VCaP (cell line): ENCODE data around the gene TRMT10B.
A peak's percentile ranks its signal among the peaks of the same experiment; 100 is the strongest.

Experiments
- H3K27ac ChIP-seq: fragments of 450-650 bp; 2 replicates; pipeline ENCODE4 v1.5.1; 2017
- TF ChIP-seq, protein P1 (sequence below): fragments of 450-650 bp; conservative IDR thresholded peaks from 2 replicates; pipeline ENCODE4 v1.5.1; 2017; ENCODE audit warnings: mild to moderate bottlenecking, moderate library complexity

TRMT10B gene

DNA sequence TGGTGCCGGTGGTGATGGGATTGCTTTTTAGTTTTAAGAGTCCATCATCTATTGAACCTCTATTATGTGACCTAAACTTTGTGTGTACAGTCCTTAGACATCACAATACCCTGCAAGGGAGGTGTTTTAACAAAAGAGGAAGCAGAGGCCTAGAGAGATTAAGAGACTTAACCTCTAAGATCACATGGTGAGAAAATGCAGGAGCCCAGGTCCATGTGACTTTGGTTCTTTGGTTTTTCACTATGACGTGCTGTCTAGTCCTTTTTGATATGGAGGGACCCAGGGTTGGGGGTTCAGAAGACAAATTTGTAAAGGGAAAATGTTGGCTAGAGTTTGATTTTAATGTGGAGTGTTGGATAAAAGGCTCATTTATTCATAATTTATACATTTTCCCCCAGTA is 34.1 kb upstream of the TRMT10B start:
- TF ChIP-seq, protein P1, sequence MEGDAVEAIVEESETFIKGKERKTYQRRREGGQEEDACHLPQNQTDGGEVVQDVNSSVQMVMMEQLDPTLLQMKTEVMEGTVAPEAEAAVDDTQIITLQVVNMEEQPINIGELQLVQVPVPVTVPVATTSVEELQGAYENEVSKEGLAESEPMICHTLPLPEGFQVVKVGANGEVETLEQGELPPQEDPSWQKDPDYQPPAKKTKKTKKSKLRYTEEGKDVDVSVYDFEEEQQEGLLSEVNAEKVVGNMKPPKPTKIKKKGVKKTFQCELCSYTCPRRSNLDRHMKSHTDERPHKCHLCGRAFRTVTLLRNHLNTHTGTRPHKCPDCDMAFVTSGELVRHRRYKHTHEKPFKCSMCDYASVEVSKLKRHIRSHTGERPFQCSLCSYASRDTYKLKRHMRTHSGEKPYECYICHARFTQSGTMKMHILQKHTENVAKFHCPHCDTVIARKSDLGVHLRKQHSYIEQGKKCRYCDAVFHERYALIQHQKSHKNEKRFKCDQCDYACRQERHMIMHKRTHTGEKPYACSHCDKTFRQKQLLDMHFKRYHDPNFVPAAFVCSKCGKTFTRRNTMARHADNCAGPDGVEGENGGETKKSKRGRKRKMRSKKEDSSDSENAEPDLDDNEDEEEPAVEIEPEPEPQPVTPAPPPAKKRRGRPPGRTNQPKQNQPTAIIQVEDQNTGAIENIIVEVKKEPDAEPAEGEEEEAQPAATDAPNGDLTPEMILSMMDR = no peak

DNA sequence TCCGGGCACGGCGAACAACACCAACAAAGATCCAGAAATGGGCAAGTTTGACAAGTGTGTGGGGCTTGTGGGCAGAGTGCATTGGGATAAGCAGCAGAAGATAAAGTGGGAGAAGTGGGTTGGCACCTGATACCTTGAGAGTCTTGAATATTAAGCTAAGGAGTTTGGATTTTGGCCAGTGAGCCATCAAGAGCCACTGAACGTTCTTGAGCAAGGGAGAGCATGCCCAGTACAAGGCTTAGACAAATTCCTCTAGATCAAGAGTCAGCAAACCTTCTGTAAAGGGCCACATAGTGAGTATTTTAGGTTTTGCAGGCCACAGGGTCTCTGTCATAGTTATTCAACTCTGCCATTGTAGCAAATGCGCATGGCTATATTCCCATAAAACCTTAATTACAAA is 26.6 kb upstream of the TRMT10B start:
- H3K27ac ChIP-seq = no peak overlapping the region
- TF ChIP-seq, protein P1 = no peak

More for the DNA sequence above, 34.1 kb upstream of the TRMT10B start:
- no peak overlapping the region for H3K27ac ChIP-seq

DNA sequence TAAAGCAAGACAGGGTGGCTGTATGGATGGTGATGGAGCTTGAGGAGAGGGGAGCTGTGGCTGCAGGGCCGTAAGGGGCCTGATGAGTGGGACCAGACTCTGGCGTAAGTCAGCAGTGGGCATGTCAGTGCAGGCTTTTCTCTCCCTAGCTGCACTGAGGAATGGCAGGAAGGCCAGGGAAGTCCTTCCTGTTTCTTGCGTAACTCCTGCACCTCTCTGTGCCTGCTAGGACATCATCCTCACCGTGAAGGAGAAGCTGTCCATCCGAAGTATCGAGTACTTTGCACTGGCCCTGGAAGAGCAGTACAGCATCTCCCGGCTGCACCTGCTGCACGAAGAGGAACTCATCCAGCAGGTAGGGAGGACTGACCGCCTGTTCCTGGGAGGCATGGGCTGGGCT is 24.1 kb upstream of the TRMT10B start:
- TF ChIP-seq, protein P1 = no peak
- no peak overlapping the region for H3K27ac ChIP-seq

DNA sequence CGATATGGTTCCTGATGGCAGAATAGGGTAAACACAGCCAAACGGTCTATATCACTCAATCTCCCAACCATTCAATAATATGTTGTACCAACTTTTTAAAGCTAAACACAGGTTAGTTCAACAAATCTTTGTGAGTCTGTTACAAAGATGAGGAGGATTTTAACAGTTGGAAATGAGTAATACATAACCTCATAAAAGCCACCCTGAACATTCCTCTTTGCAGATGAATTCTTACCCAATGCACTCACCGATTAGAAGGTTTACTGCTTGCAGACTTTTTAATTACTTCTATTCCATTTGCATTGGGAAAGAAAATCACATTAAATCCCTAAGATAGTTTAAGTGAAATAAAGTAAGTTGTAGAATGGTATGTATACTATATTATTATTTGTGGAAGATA is 23.3 kb upstream of the TRMT10B start:
- H3K27ac ChIP-seq = no peak overlapping the region
- TF ChIP-seq, protein P1 = no peak

GRCh38 chr9:37730839-37731238 is 22.8 kb upstream of the TRMT10B start:
- TF ChIP-seq, protein P1 = no peak

GRCh38 chr9:37732086-37732741 is 21.4 kb upstream of the TRMT10B start:
- TF ChIP-seq, protein P1 = no peak
- H3K27ac ChIP-seq = peak overlapping the region; percentile 9

More at GRCh38 chr9:37730839-37731238, 22.8 kb upstream of the TRMT10B start:
- no peak overlapping the region for H3K27ac ChIP-seq

DNA sequence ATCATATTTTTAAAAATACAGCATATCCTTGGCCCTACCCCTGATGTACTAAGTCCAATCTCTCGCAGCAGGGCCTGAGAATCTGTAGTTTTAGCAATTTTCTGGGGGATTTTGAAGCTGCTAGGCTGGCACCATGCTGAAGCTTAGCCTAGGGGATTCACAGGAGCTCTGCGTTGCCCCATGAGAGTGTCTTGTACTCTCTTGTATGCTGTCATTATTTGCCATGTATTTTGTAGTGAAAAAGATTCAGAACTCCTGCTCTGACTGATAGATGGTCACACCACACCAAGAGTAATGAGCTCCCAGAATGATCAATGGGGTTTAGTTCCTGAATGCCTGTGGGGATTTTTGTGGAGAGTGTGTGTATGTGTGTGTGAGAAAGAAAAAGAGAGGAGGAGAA is 20.7 kb upstream of the TRMT10B start:
- peak overlapping the region; percentile 9; the same call in 1 of the 2 replicates for H3K27ac ChIP-seq
- TF ChIP-seq, protein P1 = no peak
